ENCODE data around the gene CPED1.

The CPED1 gene

GRCh38 chr7:121037957-121038716 lies 49.6 kb downstream of the CPED1 start:
- FAIRE-seq: no peak
- no peak for TF ChIP-seq CTCF (IDR thresholded peaks at IDR 0.05; ENCODE audit: insufficient read depth, missing control alignments)
- no peak for DNase-seq (ENCODE audit: insufficient read length, low spot score)

GRCh38 chr7:121038717-121039509 lies 50.4 kb downstream of the CPED1 start:
- no peak for DNase-seq (ENCODE audit: insufficient read length, low spot score)
- TF ChIP-seq CTCF (IDR thresholded peaks at IDR 0.05; ENCODE audit: insufficient read depth, missing control alignments): no peak
- no peak for FAIRE-seq

GRCh38 chr7:121039510-121039822 lies 51.0 kb downstream of the CPED1 start:
- no peak for FAIRE-seq
- no peak for TF ChIP-seq CTCF (IDR thresholded peaks at IDR 0.05; ENCODE audit: insufficient read depth, missing control alignments)
- DNase-seq (ENCODE audit: insufficient read length, low spot score): no peak

GRCh38 chr7:121039994-121040393 lies 51.5 kb downstream of the CPED1 start:
- FAIRE-seq (no peak), DNase-seq (ENCODE audit: insufficient read length, low spot score) (no peak)
- no peak for TF ChIP-seq CTCF (IDR thresholded peaks at IDR 0.05; ENCODE audit: insufficient read depth, missing control alignments)

- DNase-seq (ENCODE audit: insufficient read length, low spot score): no peak
- no peak for TF ChIP-seq CTCF (IDR thresholded peaks at IDR 0.05; ENCODE audit: insufficient read depth, missing control alignments)
- no peak for FAIRE-seq
Measured at GRCh38 chr7:121041516-121042148, 53.1 kb downstream of the CPED1 start.

- DNase-seq (ENCODE audit: insufficient read length, low spot score): no peak
- no peak for TF ChIP-seq CTCF (IDR thresholded peaks at IDR 0.05; ENCODE audit: insufficient read depth, missing control alignments)
- no peak for FAIRE-seq
Measured at GRCh38 chr7:121042195-121042594, 53.7 kb downstream of the CPED1 start.
